KMS-11 (cell line): ENCODE measurements around the gene GPR148.

Experiments used
- H2AFZ ChIP-seq: fragments of 200-600 bp; sonication (generic); 2 replicates; pipeline ENCODE4 v1.6.1; 2016; ENCODE audit warnings: antibody characterized with exemption, mixed run types, low read depth
- H3K27ac ChIP-seq: fragments of 200-600 bp; sonication (generic); 2 replicates; pipeline ENCODE4 v1.6.1; 2016; ENCODE audit warnings: mild to moderate bottlenecking, mixed run types
- H3K27me3 ChIP-seq: fragments of 200-600 bp; sonication (generic); 2 replicates; pipeline ENCODE4 v1.6.1; 2017; ENCODE audit warnings: mild to moderate bottlenecking, low read depth, mixed run types, moderate library complexity; ENCODE audit not compliant: insufficient read depth
- H3K36me3 ChIP-seq: fragments of 200-600 bp; sonication (generic); 2 replicates; pipeline ENCODE4 v1.6.1; 2017; ENCODE audit warnings: mild to moderate bottlenecking, mixed run types; ENCODE audit not compliant: insufficient read depth
- H3K4me1 ChIP-seq: fragments of 200-600 bp; sonication (generic); 2 replicates; pipeline ENCODE4 v1.6.1; 2016; ENCODE audit warnings: mild to moderate bottlenecking, low read depth, mixed run types; ENCODE audit not compliant: poor library complexity, severe bottlenecking
- H3K4me2 ChIP-seq: fragments of 200-600 bp; sonication (generic); 2 replicates; pipeline ENCODE4 v1.7.0; 2016; ENCODE audit warnings: mild to moderate bottlenecking, mixed run types
- H3K4me3 ChIP-seq: fragments of 200-600 bp; sonication (generic); IDR thresholded peaks from 2 replicates; pipeline ENCODE4 v1.6.1; 2017; ENCODE audit warnings: low read depth, low read length, mixed read lengths; ENCODE audit not compliant: insufficient read depth
- H3K79me2 ChIP-seq: fragments of 200-600 bp; sonication (generic); 2 replicates; pipeline ENCODE4 v1.6.1; 2016; ENCODE audit warnings: low read depth, mixed run types; ENCODE audit not compliant: insufficient read depth
- H3K9ac ChIP-seq: fragments of 200-600 bp; sonication (generic); 2 replicates; pipeline ENCODE4 v1.6.1; 2016; ENCODE audit warnings: mild to moderate bottlenecking, mixed run types
- H4K20me1 ChIP-seq: fragments of 200-600 bp; sonication (generic); 2 replicates; pipeline ENCODE4 v1.6.1; 2016; ENCODE audit warnings: mild to moderate bottlenecking, mixed run types; ENCODE audit not compliant: insufficient read depth
- CTCF ChIP-seq: fragments of 200-600 bp; sonication (generic); conservative IDR thresholded peaks from 2 replicates; pipeline ENCODE4 v1.6.1; 2017; ENCODE audit warnings: low read depth, mild to moderate bottlenecking, antibody characterized with exemption, low read length, moderate library complexity, mixed read lengths

The GPR148 gene

DNA sequence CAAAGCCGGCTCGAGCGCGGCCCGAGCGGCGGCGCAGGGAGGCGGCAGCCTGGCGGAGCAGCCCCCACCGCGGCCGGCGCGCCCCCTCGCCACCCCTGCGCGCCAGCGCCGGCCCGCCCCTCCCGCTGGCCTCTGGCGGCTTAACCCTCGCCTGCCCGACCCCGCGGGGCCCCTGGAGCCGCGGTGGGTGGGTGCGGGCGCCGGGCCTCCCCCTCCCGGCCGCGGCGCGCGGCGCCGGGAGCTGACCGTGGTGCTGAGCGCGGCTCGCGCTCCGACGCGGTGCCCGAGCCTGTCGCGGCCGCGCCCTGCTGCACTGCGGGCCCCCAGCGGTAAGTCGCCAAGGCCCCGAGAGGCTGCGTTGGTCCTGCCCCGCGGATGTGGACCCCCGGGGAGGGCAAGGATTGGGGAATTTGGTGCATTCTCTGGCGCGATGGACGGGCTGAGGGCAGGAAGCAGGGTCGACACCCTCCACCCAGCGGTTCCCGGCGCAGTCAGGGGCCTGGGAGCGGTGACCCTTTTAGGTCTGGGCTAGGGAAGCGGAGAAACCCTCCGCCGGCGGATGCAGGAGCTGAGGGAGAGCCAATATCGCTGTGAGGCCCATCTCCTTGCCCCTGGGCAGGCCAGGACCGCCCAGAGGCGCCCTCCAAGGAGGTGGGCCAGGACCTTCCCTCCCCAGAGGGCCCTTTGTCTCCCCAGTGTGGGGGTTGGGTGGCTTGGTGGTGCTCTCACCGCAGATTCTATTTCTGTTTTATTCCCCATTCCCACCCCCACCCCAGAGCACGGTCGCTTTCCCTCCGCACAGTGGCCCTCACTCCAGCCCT, 27.4 kb downstream of the GPR148 start:
- Histone ChIP-seq H2AFZ (peak overlapping the region; percentile 69; the same call in 1 of the 2 replicates), H3K27me3 (no peaks in the 10 kb centered on the region), H3K4me2 (peak overlapping the region; percentile 33; the same call in 1 of the 2 replicates), H3K36me3 (no peaks in the 10 kb centered on the region), H3K4me3 (no peak overlapping the region), H3K79me2 (no peaks in the 10 kb centered on the region), H3K27ac (no peak overlapping the region), H3K9ac (no peak overlapping the region), H3K4me1 (peaks cover 12% of the 10 kb centered on the region), H4K20me1 (no peaks in the 10 kb centered on the region)
- TF ChIP-seq CTCF, result no peak

GRCh38 chr2:130756874-130757668, 28.2 kb downstream of the GPR148 start:
- Histone ChIP-seq H3K9ac (no peak overlapping the region), H2AFZ (no peak overlapping the region), H3K36me3 (no peaks in the 10 kb centered on the region), H3K4me2 (no peak overlapping the region), H3K79me2 (no peaks in the 10 kb centered on the region), H4K20me1 (no peaks in the 10 kb centered on the region), H3K27me3 (no peaks in the 10 kb centered on the region), H3K4me3 (no peak overlapping the region), H3K4me1 (peaks cover 12% of the 10 kb centered on the region), H3K27ac (no peak overlapping the region)
- no peak for TF ChIP-seq CTCF

GRCh38 chr2:130759906-130760753, 31.3 kb downstream of the GPR148 start:
- peaks cover 12% of the 10 kb centered on the region for H3K4me1 ChIP-seq
- no peaks in the 10 kb centered on the region for H3K27me3 ChIP-seq
- H3K4me3 ChIP-seq, result no peak overlapping the region
- H4K20me1 ChIP-seq, result no peaks in the 10 kb centered on the region
- no peak overlapping the region for H3K27ac ChIP-seq
- no peak overlapping the region for H3K9ac ChIP-seq
- H3K4me2 ChIP-seq, result no peak overlapping the region
- TF ChIP-seq CTCF, result no peak
- no peaks in the 10 kb centered on the region for H3K36me3 ChIP-seq
- no peaks in the 10 kb centered on the region for H3K79me2 ChIP-seq
- H2AFZ ChIP-seq, result no peak overlapping the region
